Measurements from ENCODE around the gene ZNF780B. TPM values are rescaled to one million over a fixed set of nuclear protein-coding genes. Genes with fewer than 3 reads are reported as not detected.

The ZNF780B gene
- total and polyA plus RNA-seq, 9 donors: 5.7 to 16.4 (median 10.7) TPM

GRCh38 chr19:39987167-39987566 lies 68.9 kb downstream of the ZNF780B start:
- Histone ChIP-seq H3K4me3 (ENCODE audit: low read length) (no peak overlapping the region), H3K27me3 (ENCODE audit: control insufficient read depth, insufficient read depth, low read length) (no peaks in the 10 kb centered on the region), H3K36me3 (ENCODE audit: control insufficient read depth, insufficient read depth, low read length) (no peaks in the 10 kb centered on the region), H3K4me1 (ENCODE audit: control insufficient read depth, insufficient read depth, low read length) (no peaks in the 10 kb centered on the region), H3K9me3 (replicated peaks; ENCODE audit: control insufficient read depth, low read depth, low read length) (peaks cover 24% of the 10 kb centered on the region), H3K27ac (ENCODE audit: low read length) (no peak overlapping the region)
- DNase-seq: no peak

- H3K4me1 ChIP-seq (ENCODE audit: control insufficient read depth, insufficient read depth, low read length): no peaks in the 10 kb centered on the region
- no peak overlapping the region for H3K4me3 ChIP-seq (ENCODE audit: low read length)
- DNase-seq: no peak
- H3K9me3 ChIP-seq (replicated peaks; ENCODE audit: control insufficient read depth, low read depth, low read length): peaks cover 24% of the 10 kb centered on the region
- H3K36me3 ChIP-seq (ENCODE audit: control insufficient read depth, insufficient read depth, low read length): peaks cover 2% of the 10 kb centered on the region
- no peak overlapping the region for H3K27ac ChIP-seq (ENCODE audit: low read length)
- no peaks in the 10 kb centered on the region for H3K27me3 ChIP-seq (ENCODE audit: control insufficient read depth, insufficient read depth, low read length)
These were observed 69.4 kb downstream of the ZNF780B start for GRCh38 chr19:39986643-39987042.

GRCh38 chr19:39983695-39984300 lies 72.2 kb downstream of the ZNF780B start:
- Histone ChIP-seq H3K27me3 (ENCODE audit: control insufficient read depth, insufficient read depth, low read length) (no peaks in the 10 kb centered on the region), H3K4me1 (ENCODE audit: control insufficient read depth, insufficient read depth, low read length) (no peaks in the 10 kb centered on the region), H3K27ac (ENCODE audit: low read length) (no peak overlapping the region), H3K36me3 (ENCODE audit: control insufficient read depth, insufficient read depth, low read length) (peaks cover 30% of the 10 kb centered on the region), H3K4me3 (ENCODE audit: low read length) (no peak overlapping the region), H3K9me3 (replicated peaks; ENCODE audit: control insufficient read depth, low read depth, low read length) (peaks cover 24% of the 10 kb centered on the region)
- WGBS (ENCODE audit: insufficient coverage): no CpG with 5 or more reads among the region's 5 CpGs
- no peak for DNase-seq

- WGBS (ENCODE audit: insufficient coverage): no CpG with 5 or more reads among the region's 1 CpG
- Histone ChIP-seq H3K4me1 (ENCODE audit: control insufficient read depth, insufficient read depth, low read length) (no peaks in the 10 kb centered on the region), H3K9me3 (replicated peaks; ENCODE audit: control insufficient read depth, low read depth, low read length) (peaks cover 24% of the 10 kb centered on the region), H3K36me3 (ENCODE audit: control insufficient read depth, insufficient read depth, low read length) (peaks cover 39% of the 10 kb centered on the region), H3K4me3 (ENCODE audit: low read length) (no peak overlapping the region), H3K27ac (ENCODE audit: low read length) (no peak overlapping the region), H3K27me3 (ENCODE audit: control insufficient read depth, insufficient read depth, low read length) (no peaks in the 10 kb centered on the region)
- DNase-seq: no peak
These were observed 73.1 kb downstream of the ZNF780B start for GRCh38 chr19:39982883-39983282.

Other genes starting within 250 kb of the ZNF780B start
- 23.5 TPM for gene DYRK1B, start 222.1 kb downstream of the ZNF780B start, total RNA-seq
- 10 to 100 TPM; 34.9 to 59.5 (median 49.6) TPM for gene DYRK1B, start 222.1 kb downstream of the ZNF780B start, polyA plus RNA-seq (ENCODE audit: insufficient read depth in 1 of 8, insufficient read length in 8 of 8, low replicate concordance in 1 of 8)
- gene FBL, start 209.9 kb downstream of the ZNF780B start, total RNA-seq: 159 TPM
- 100 to 1,000 TPM; 264 to 375 (median 297) TPM for gene FBL, start 209.9 kb downstream of the ZNF780B start, polyA plus RNA-seq (ENCODE audit: insufficient read depth in 1 of 8, insufficient read length in 8 of 8, low replicate concordance in 1 of 8)
- gene FCGBP, start 121.6 kb downstream of the ZNF780B start, total RNA-seq: 2.8 TPM
- gene FCGBP, start 121.6 kb downstream of the ZNF780B start, polyA plus RNA-seq (ENCODE audit: insufficient read depth in 1 of 8, insufficient read length in 8 of 8, low replicate concordance in 1 of 8): 10 to 100 TPM in 2 of 8 donors, 1 to 10 TPM in 6; 1.9 to 11.7 (median 5.0) TPM
- 53.4 TPM for gene PSMC4, start 85.1 kb downstream of the ZNF780B start, total RNA-seq
- gene PSMC4, start 85.1 kb downstream of the ZNF780B start, polyA plus RNA-seq (ENCODE audit: insufficient read depth in 1 of 8, insufficient read length in 8 of 8, low replicate concordance in 1 of 8): 10 to 100 TPM; 57.5 to 66.7 (median 61.3) TPM
- gene ZNF546, start 59.2 kb downstream of the ZNF780B start, total RNA-seq: 8.9 TPM
- 1 to 10 TPM; 2.5 to 4.9 (median 3.3) TPM for gene ZNF546, start 59.2 kb downstream of the ZNF780B start, polyA plus RNA-seq (ENCODE audit: insufficient read depth in 1 of 8, insufficient read length in 8 of 8, low replicate concordance in 1 of 8)
- gene ZNF780A, start 34.7 kb upstream of the ZNF780B start, total RNA-seq: 15.0 TPM
- 1 to 10 TPM; 4.7 to 9.7 (median 7.2) TPM for gene ZNF780A, start 34.7 kb upstream of the ZNF780B start, polyA plus RNA-seq (ENCODE audit: insufficient read depth in 1 of 8, insufficient read length in 8 of 8, low replicate concordance in 1 of 8)
- gene MAP3K10, start 135.2 kb upstream of the ZNF780B start, total RNA-seq: 4.2 TPM
- gene MAP3K10, start 135.2 kb upstream of the ZNF780B start, polyA plus RNA-seq (ENCODE audit: insufficient read depth in 1 of 8, insufficient read length in 8 of 8, low replicate concordance in 1 of 8): 10 to 100 TPM in 6 of 8 donors, 1 to 10 TPM in 2; 7.4 to 12.6 (median 11.0) TPM
- gene TTC9B, start 162.2 kb upstream of the ZNF780B start, total RNA-seq: 0.09 TPM
- under 1 TPM in 5 of 8 donors, not detected in 3; 0.08 to 0.13 (median 0.12) TPM for gene TTC9B, start 162.2 kb upstream of the ZNF780B start, polyA plus RNA-seq (ENCODE audit: insufficient read depth in 1 of 8, insufficient read length in 8 of 8, low replicate concordance in 1 of 8)
- 0.31 TPM for gene CCNP, start 170.5 kb upstream of the ZNF780B start, total RNA-seq
- under 1 TPM; 0.23 to 0.65 (median 0.39) TPM for gene CCNP, start 170.5 kb upstream of the ZNF780B start, polyA plus RNA-seq (ENCODE audit: insufficient read depth in 1 of 8, insufficient read length in 8 of 8, low replicate concordance in 1 of 8)
- gene AKT2, start 229.1 kb upstream of the ZNF780B start, total RNA-seq: 120 TPM
- 100 to 1,000 TPM; 149 to 223 (median 176) TPM for gene AKT2, start 229.1 kb upstream of the ZNF780B start, polyA plus RNA-seq (ENCODE audit: insufficient read depth in 1 of 8, insufficient read length in 8 of 8, low replicate concordance in 1 of 8)

Measured in muscle of leg (tissue), 11 donors.